ENCODE results near the gene CHD5. TPM values are rescaled to one million over a fixed set of nuclear protein-coding genes. Genes with fewer than 3 reads are reported as not detected.
"Not testable (repeated sequence)": the region's sequence is repeated elsewhere in the genome, so short reads cannot be mapped to it uniquely, and the experiment has no call there.

Gene CHD5
- polyA plus RNA-seq, 1 donor (not counting 4 experiments of a cell fraction or from before 2014, with no cell fraction given), result 0.07 TPM

DNA sequence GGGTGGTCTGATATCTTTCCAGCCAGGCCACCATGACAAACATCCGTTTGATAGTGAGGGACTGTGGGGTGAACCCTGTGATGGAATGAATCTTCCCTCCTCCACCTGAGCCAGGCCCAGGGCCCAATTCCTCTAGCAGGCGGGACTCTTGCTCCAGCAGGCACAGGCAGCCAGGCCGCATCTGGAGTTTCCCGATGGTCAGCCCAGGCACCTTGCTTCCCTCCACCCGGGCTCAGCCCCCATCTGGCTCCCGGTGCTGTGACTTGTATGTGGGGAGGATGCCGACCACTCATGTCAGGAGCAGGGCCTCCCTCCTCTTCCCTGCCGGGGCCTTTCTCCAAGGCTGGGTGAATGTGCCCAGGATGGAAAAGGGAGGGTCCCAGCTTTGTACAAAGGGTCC, 113.4 kb downstream of the CHD5 start:
- Histone ChIP-seq H3K4me3 (ENCODE audit: control insufficient read depth in 2 of 3, extremely low read depth in 1 of 3, insufficient read depth in 2 of 3, low read depth in 1 of 3, low read length in 3 of 3) (no peak overlapping the region), H3K36me3 (ENCODE audit: control insufficient read depth in 2 of 2, extremely low read depth in 1 of 2, insufficient read depth in 2 of 2, low read length in 2 of 2) (no peaks in the 10 kb centered on the region), H3K9ac (ENCODE audit: control insufficient read depth, extremely low read depth, insufficient read depth, low read length) (no peak overlapping the region), H4K20me1 (ENCODE audit: control insufficient read depth, extremely low read depth, insufficient read depth, low read length) (no peaks in the 10 kb centered on the region), H3K27me3 (ENCODE audit: control insufficient read depth, extremely low read depth, insufficient read depth, low read length) (peaks cover 6% of the 10 kb centered on the region), H3K9me3 (ENCODE audit: control insufficient read depth, low read depth, low read length) (no peaks in the 10 kb centered on the region), H3K27ac (ENCODE audit: control insufficient read depth, insufficient read depth, low read length) (no peak overlapping the region), H2AFZ (ENCODE audit: control insufficient read depth, low read length) (no peak overlapping the region), H3K4me2 (ENCODE audit: control insufficient read depth, extremely low read depth, insufficient read depth, low read depth, low read length) (no peak overlapping the region), H3K79me2 (ENCODE audit: control insufficient read depth, insufficient read depth, low read length) (no peaks in the 10 kb centered on the region), H3K9me1 (ENCODE audit: control insufficient read depth, extremely low read depth, insufficient read depth, low read length) (no peaks in the 10 kb centered on the region), H3K4me1 (ENCODE audit: control insufficient read depth, extremely low read depth, insufficient read depth, low read length) (no peaks in the 10 kb centered on the region)
- TF ChIP-seq, protein P1, sequence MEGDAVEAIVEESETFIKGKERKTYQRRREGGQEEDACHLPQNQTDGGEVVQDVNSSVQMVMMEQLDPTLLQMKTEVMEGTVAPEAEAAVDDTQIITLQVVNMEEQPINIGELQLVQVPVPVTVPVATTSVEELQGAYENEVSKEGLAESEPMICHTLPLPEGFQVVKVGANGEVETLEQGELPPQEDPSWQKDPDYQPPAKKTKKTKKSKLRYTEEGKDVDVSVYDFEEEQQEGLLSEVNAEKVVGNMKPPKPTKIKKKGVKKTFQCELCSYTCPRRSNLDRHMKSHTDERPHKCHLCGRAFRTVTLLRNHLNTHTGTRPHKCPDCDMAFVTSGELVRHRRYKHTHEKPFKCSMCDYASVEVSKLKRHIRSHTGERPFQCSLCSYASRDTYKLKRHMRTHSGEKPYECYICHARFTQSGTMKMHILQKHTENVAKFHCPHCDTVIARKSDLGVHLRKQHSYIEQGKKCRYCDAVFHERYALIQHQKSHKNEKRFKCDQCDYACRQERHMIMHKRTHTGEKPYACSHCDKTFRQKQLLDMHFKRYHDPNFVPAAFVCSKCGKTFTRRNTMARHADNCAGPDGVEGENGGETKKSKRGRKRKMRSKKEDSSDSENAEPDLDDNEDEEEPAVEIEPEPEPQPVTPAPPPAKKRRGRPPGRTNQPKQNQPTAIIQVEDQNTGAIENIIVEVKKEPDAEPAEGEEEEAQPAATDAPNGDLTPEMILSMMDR (optimal IDR thresholded peaks at IDR 0.05 in 1 of 3, IDR thresholded peaks at IDR 0.05 in 1 of 3, conservative IDR thresholded peaks at IDR 0.05 in 1 of 3; ENCODE audit: extremely low read depth in 1 of 3, insufficient read depth in 2 of 3, low read length in 3 of 3), result no peak
- TF ChIP-seq EZH2 (IDR thresholded peaks at IDR 0.05; ENCODE audit: low read length), result no peak
- FAIRE-seq, result no peak
- DNase-seq (ENCODE audit: low read depth, low spot score), result no peak
- dilution Hi-C loops (cut with MboI; ENCODE audit: extremely low pct_ligation_motif_present, low sequenced_read_pairs), result no loop called here

DNA sequence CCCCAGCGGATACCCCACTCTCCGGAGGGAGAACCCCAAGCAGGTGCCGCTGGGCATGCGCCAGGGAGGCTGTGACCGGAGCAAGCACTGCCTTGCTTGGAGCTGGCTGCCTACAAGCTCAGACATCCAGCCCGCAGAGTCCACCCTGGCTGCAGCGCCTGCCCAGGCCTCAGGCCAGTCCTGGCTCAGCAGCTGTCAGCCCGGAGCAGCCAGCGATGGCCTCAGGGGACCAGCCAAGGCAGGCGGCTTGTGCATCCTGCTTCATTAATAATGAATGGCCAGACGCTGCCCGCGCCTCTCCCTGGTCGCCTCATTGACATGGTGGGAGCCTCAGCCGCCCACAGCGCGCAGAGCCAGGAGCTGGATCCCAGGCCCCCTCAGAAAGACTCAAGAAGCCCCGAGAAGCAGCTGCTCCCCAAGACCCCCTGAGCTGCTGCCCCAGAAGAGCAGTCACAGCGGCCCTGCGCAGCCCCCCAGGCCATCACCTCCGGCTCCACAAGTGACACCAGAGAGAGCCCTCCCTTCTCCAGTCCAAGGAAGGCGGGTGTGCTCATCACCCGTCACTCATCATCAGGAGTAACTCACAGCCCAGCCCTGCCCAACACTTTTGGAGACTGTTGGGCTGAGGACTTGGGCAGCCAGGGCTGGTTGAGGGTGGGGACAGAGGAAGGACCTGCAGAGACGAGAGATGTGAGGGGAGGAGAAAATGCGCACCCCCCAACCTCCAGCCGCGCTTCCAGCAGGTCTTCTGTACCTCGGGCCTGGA, 114.8 kb downstream of the CHD5 start:
- Histone ChIP-seq H3K79me2 (ENCODE audit: control insufficient read depth, insufficient read depth, low read length) (no peaks in the 10 kb centered on the region), H3K36me3 (ENCODE audit: control insufficient read depth in 2 of 2, extremely low read depth in 1 of 2, insufficient read depth in 2 of 2, low read length in 2 of 2) (no peaks in the 10 kb centered on the region), H3K9ac (ENCODE audit: control insufficient read depth, extremely low read depth, insufficient read depth, low read length) (no peak overlapping the region), H3K4me1 (ENCODE audit: control insufficient read depth, extremely low read depth, insufficient read depth, low read length) (no peaks in the 10 kb centered on the region), H3K9me3 (ENCODE audit: control insufficient read depth, low read depth, low read length) (no peaks in the 10 kb centered on the region), H3K27me3 (ENCODE audit: control insufficient read depth, extremely low read depth, insufficient read depth, low read length) (peaks cover 7% of the 10 kb centered on the region), H3K4me3 (ENCODE audit: control insufficient read depth in 2 of 3, extremely low read depth in 1 of 3, insufficient read depth in 2 of 3, low read depth in 1 of 3, low read length in 3 of 3) (no peak overlapping the region), H3K4me2 (ENCODE audit: control insufficient read depth, extremely low read depth, insufficient read depth, low read depth, low read length) (no peak overlapping the region), H2AFZ (ENCODE audit: control insufficient read depth, low read length) (no peak overlapping the region), H3K9me1 (ENCODE audit: control insufficient read depth, extremely low read depth, insufficient read depth, low read length) (no peaks in the 10 kb centered on the region), H3K27ac (ENCODE audit: control insufficient read depth, insufficient read depth, low read length) (no peak overlapping the region), H4K20me1 (ENCODE audit: control insufficient read depth, extremely low read depth, insufficient read depth, low read length) (no peaks in the 10 kb centered on the region)
- no peak for FAIRE-seq
- dilution Hi-C loops (cut with MboI; ENCODE audit: extremely low pct_ligation_motif_present, low sequenced_read_pairs), result no loop called here
- no peak for DNase-seq (ENCODE audit: low read depth, low spot score)
- TF ChIP-seq, protein P1 (optimal IDR thresholded peaks at IDR 0.05 in 1 of 3, IDR thresholded peaks at IDR 0.05 in 1 of 3, conservative IDR thresholded peaks at IDR 0.05 in 1 of 3; ENCODE audit: extremely low read depth in 1 of 3, insufficient read depth in 2 of 3, low read length in 3 of 3), result no peak
- no peak for TF ChIP-seq EZH2 (IDR thresholded peaks at IDR 0.05; ENCODE audit: low read length)

DNA sequence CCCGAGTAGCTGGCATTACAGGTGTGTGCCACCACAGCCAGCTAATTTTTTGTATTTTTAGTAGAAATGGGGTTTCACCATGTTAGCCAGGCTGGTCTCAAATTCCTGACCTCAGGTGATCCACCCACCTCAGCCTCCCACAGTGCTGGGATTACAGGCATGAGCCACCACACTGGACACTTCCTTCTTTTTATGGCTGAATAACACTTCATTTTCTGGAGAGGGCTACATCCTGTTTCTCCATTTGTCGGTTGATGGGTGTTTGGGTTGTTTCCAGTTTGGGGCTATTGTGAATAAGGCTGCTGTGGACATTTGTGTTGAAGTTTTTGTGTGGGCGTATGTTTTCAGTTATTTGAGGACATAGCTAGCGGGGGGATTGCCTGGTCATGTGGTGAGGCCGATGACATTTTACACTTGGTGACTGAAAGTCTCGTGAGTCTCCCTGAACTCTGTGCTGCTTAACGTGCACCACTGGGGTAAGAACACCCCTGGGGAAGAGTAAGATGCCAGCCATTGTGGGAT, 116.5 kb downstream of the CHD5 start:
- H3K9me3 ChIP-seq (ENCODE audit: control insufficient read depth, low read depth, low read length); H3K9ac ChIP-seq (ENCODE audit: control insufficient read depth, extremely low read depth, insufficient read depth, low read length); H3K79me2 ChIP-seq (ENCODE audit: control insufficient read depth, insufficient read depth, low read length); dilution Hi-C loops (cut with MboI; ENCODE audit: extremely low pct_ligation_motif_present, low sequenced_read_pairs); H3K36me3 ChIP-seq (ENCODE audit: control insufficient read depth in 2 of 2, extremely low read depth in 1 of 2, insufficient read depth in 2 of 2, low read length in 2 of 2); H2AFZ ChIP-seq (ENCODE audit: control insufficient read depth, low read length); H3K9me1 ChIP-seq (ENCODE audit: control insufficient read depth, extremely low read depth, insufficient read depth, low read length); DNase-seq (ENCODE audit: low read depth, low spot score); H3K4me1 ChIP-seq (ENCODE audit: control insufficient read depth, extremely low read depth, insufficient read depth, low read length); H3K4me3 ChIP-seq (ENCODE audit: control insufficient read depth in 2 of 3, extremely low read depth in 1 of 3, insufficient read depth in 2 of 3, low read depth in 1 of 3, low read length in 3 of 3); FAIRE-seq; H3K4me2 ChIP-seq (ENCODE audit: control insufficient read depth, extremely low read depth, insufficient read depth, low read depth, low read length); H4K20me1 ChIP-seq (ENCODE audit: control insufficient read depth, extremely low read depth, insufficient read depth, low read length); H3K27ac ChIP-seq (ENCODE audit: control insufficient read depth, insufficient read depth, low read length): not testable (repeated sequence)
- H3K27me3 ChIP-seq (ENCODE audit: control insufficient read depth, extremely low read depth, insufficient read depth, low read length), result peaks cover 10% of the 10 kb centered on the region

Measured in keratinocyte (primary cell).